ENCODE data around the gene RSBN1. TPM values are rescaled to one million over a fixed set of nuclear protein-coding genes. Genes with fewer than 3 reads are reported as not detected.

RSBN1 gene
- total and polyA plus RNA-seq, 11 donors, result 2.5 to 17.8 (median 9.7) TPM

DNA sequence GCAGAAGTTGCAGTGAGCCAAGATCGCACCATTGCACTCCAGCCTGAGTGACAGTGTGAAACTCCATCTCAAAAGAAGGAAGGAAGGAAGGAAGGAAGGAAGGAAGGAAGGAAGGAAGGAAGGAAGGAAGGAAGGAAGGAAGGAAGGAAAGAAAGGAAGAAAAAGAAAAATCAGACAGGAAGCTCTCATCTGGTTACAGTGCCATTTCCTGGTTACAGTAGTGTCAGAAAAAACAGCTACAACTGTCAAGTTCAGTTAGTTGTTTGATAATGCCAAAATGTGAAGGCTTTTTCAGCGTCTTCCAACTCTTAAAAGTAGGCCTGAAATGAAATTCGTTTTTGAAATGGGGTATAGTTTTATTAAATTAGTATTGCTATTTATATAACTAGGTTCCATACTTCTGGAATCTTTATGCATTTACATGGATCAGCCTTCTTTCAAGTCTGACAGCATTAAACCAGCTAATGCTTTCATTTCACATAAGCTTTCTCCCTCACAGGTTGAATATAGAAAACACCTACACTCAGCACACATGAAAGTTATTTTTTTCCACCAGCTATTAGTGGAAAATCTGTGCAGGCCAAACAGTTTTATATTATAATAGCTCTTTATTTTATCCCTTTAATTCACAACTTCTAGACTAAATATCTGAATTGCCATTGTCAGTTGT is 38.0 kb upstream of the RSBN1 start:
- no peaks in the 10 kb centered on the region for H3K27me3 ChIP-seq
- intact Hi-C loops (cut with DNase I), result no loop called here
- DNase-seq, result no peak
- peaks cover 0 to 4% (median 0%) of the 10 kb centered on the region in 9 donors for H3K36me3 ChIP-seq
- peaks cover 0 to 8% (median 0%) of the 10 kb centered on the region in 12 donors for H3K9me3 ChIP-seq
- WGBS, 4 donors, result 72 to 82% (median 77%) methylated on average over 3 of the region's 3 CpGs
- H3K4me1 ChIP-seq, result no peaks in the 10 kb centered on the region
- TF ChIP-seq POLR2A (IDR thresholded peaks at IDR 0.05), result no peak
- TF ChIP-seq, protein P1, sequence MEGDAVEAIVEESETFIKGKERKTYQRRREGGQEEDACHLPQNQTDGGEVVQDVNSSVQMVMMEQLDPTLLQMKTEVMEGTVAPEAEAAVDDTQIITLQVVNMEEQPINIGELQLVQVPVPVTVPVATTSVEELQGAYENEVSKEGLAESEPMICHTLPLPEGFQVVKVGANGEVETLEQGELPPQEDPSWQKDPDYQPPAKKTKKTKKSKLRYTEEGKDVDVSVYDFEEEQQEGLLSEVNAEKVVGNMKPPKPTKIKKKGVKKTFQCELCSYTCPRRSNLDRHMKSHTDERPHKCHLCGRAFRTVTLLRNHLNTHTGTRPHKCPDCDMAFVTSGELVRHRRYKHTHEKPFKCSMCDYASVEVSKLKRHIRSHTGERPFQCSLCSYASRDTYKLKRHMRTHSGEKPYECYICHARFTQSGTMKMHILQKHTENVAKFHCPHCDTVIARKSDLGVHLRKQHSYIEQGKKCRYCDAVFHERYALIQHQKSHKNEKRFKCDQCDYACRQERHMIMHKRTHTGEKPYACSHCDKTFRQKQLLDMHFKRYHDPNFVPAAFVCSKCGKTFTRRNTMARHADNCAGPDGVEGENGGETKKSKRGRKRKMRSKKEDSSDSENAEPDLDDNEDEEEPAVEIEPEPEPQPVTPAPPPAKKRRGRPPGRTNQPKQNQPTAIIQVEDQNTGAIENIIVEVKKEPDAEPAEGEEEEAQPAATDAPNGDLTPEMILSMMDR (IDR thresholded peaks at IDR 0.05), result no peak
- no peak overlapping the region for H3K4me3 ChIP-seq
- ATAC-seq, result no peak
- no peak overlapping the region for H3K27ac ChIP-seq

- intact Hi-C loops (cut with DNase I), result no loop called here
- no peaks in the 10 kb centered on the region for H3K27me3 ChIP-seq
- no peak overlapping the region for H3K27ac ChIP-seq
- no peak overlapping the region for H3K4me3 ChIP-seq
- DNase-seq, result no peak
- no peaks in the 10 kb centered on the region for H3K36me3 ChIP-seq
- H3K9me3 ChIP-seq, result peaks cover 0 to 8% (median 0%) of the 10 kb centered on the region in 12 donors
- ATAC-seq, result no peak
- TF ChIP-seq, protein P1 (IDR thresholded peaks at IDR 0.05), result no peak
- TF ChIP-seq POLR2A (IDR thresholded peaks at IDR 0.05), result no peak
- H3K4me1 ChIP-seq, result no peaks in the 10 kb centered on the region
These were observed 36.8 kb upstream of the RSBN1 start for GRCh38 chr1:113849072-113849471.

DNA sequence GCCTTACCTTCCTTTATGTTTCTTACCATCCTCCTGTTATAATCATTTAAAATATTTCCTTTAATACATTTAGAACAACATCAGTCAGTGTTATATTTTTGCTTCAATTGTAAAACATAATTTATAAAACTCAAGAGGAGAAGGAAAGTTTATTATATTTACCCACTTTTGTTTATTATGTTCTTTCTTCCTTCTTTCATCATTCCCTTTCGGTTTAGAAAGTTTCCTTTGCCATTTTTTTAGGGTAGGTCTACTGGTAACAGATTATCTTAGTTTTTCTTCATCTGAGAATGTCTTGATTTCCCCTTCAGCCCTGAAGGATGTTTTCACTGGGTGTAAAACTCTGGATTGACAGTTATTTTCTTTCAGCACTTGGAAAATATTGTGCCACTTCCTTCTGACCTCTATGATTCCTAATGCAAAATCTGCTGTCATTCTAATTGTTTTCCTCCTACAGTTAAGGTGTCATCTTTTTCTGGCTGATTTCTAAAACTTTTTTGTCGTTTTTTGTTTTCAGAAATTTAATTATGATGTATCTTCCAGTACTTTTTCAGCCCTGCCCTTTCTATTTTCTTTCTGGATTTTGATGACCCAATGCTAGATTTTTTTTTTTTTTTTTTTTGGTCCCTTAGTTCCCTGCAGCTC is 34.2 kb upstream of the RSBN1 start:
- Histone ChIP-seq H3K27ac (no peak overlapping the region), H3K27me3 (no peaks in the 10 kb centered on the region), H3K4me3 (no peak overlapping the region), H3K9me3 (peaks cover 0 to 8% (median 0%) of the 10 kb centered on the region in 12 donors), H3K4me1 (no peaks in the 10 kb centered on the region), H3K36me3 (no peaks in the 10 kb centered on the region)
- TF ChIP-seq, protein P1 (IDR thresholded peaks at IDR 0.05), result no peak
- TF ChIP-seq POLR2A (IDR thresholded peaks at IDR 0.05), result no peak
- WGBS, 4 donors, result 65 to 75% (median 68%) methylated on average over 2 of the region's 2 CpGs
- intact Hi-C loops (cut with DNase I), result no loop called here
- no peak for DNase-seq
- ATAC-seq, result no peak

- ATAC-seq, result no peak
- Histone ChIP-seq H3K27me3 (no peaks in the 10 kb centered on the region), H3K4me3 (no peak overlapping the region), H3K9me3 (no peaks in the 10 kb centered on the region), H3K27ac (no peak overlapping the region), H3K36me3 (peaks cover 0 to 19% (median 0%) of the 10 kb centered on the region in 9 donors), H3K4me1 (peaks cover 0 to 5% (median 0%) of the 10 kb centered on the region in 12 donors)
- intact Hi-C loops (cut with DNase I), result loop anchor here (2.0 to 10.0 kb wide), 8 partner anchors 66 to 451 kb away; partner anchors contain the start of genes AP4B1 (in 2 of the 10), DCLRE1B (in 1 of the 10) and OLFML3 (in 1 of the 10)
- DNase-seq, result no peak
- no peak for TF ChIP-seq POLR2A (IDR thresholded peaks at IDR 0.05)
- TF ChIP-seq, protein P1 (IDR thresholded peaks at IDR 0.05), result no peak
- WGBS, 4 donors, result 93 to 100% (median 95%) methylated on average over 1 of the region's 1 CpG
These were observed 24.3 kb upstream of the RSBN1 start for GRCh38 chr1:113836534-113836933.
